Calu3 (cell line): Measurements from ENCODE around the gene SYT8. TPM values are rescaled to one million over a fixed set of nuclear protein-coding genes. Genes with fewer than 3 reads are reported as not detected.

ENCODE experiments used
- BruUV-seq: library from RNA; stranded (reverse); fragments of 400-500 nt; replicated peaks from 2 replicates; lab custom pipeline; 2021; lab: Mats Ljungman, UMichigan
- CTCF ChIA-PET: fragments of 300-600 bp; sonication (Branson Sonifier 250); formaldehyde crosslinking; loops from one replicate; lab custom pipeline; 2022; ENCODE audit warnings: antibody characterized with exemption; lab: Charles Lee
- DNase-seq: peaks from one replicate; pipeline ENCODE4 v3.0.0; 2022
- H3K27ac Mint-ChIP-seq: one replicate; pipeline ENCODE4 v1.8.0; 2022; ENCODE audit warnings: mixed read lengths; ENCODE audit not compliant: unreplicated experiment
- H3K27me3 Mint-ChIP-seq: one replicate; pipeline ENCODE4 v1.8.0; 2022; ENCODE audit warnings: mixed read lengths; ENCODE audit not compliant: unreplicated experiment
- H3K36me3 Mint-ChIP-seq: one replicate; pipeline ENCODE4 v1.8.0; 2022; ENCODE audit warnings: mild to moderate bottlenecking, moderate library complexity, mixed read lengths; ENCODE audit not compliant: insufficient read depth, unreplicated experiment
- H3K4me1 Mint-ChIP-seq: one replicate; pipeline ENCODE4 v1.8.0; 2022; ENCODE audit warnings: mild to moderate bottlenecking, low read depth, mixed read lengths; ENCODE audit not compliant: unreplicated experiment
- H3K4me3 Mint-ChIP-seq: one replicate; pipeline ENCODE4 v1.8.0; 2022; ENCODE audit warnings: mild to moderate bottlenecking, low read depth, moderate library complexity, mixed read lengths; ENCODE audit not compliant: unreplicated experiment
- H3K9me3 Mint-ChIP-seq: one replicate; pipeline ENCODE4 v1.8.0; 2022; ENCODE audit warnings: low read depth, mixed read lengths; ENCODE audit not compliant: unreplicated experiment
- CTCF ChIP-seq: fragments of 200-600 bp; IDR thresholded peaks from one replicate; pipeline ENCODE4 v1.8.0; 2022; ENCODE audit warnings: antibody characterized with exemption; ENCODE audit not compliant: unreplicated experiment
- intact Hi-C: fragments of 100-400 bp; cut with micrococcal nuclease; formaldehyde crosslinking; loops from one replicate; pipeline ENCODE4 v1.10.0; 2022; ENCODE audit not compliant: unreplicated experiment
- total RNA-seq: library from RNA; stranded (reverse); gene quantifications from 2 replicates; pipeline ENCODE4 v1.2.3, GENCODE V29; 2022

The SYT8 gene
- total RNA-seq, 1 experiment from 2014 or later, result 7.1 TPM

- peaks cover 19% of the 10 kb centered on the region for H3K27me3 Mint-ChIP-seq
- peaks cover 19% of the 10 kb centered on the region for H3K4me1 Mint-ChIP-seq
- BruUV-seq, result no TSS peak
- H3K9me3 Mint-ChIP-seq, result no peaks in the 10 kb centered on the region
- DNase-seq, result no peak
- intact Hi-C loops, result no loop called here
- H3K4me3 Mint-ChIP-seq, result no peak overlapping the region
- TF ChIP-seq CTCF, result no peak
- H3K36me3 Mint-ChIP-seq, result no peaks in the 10 kb centered on the region
- CTCF ChIA-PET, result no interaction called here
- H3K27ac Mint-ChIP-seq, result no peak overlapping the region
Observed at GRCh38 chr11:1864831-1865665, 30.3 kb downstream of the SYT8 start.

- Mint-ChIP-seq H3K4me3 (no peak overlapping the region), H3K9me3 (no peaks in the 10 kb centered on the region), H3K4me1 (peaks cover 19% of the 10 kb centered on the region), H3K36me3 (no peaks in the 10 kb centered on the region), H3K27me3 (peaks cover 31% of the 10 kb centered on the region), H3K27ac (no peak overlapping the region)
- intact Hi-C loops, result no loop called here
- BruUV-seq, result no TSS peak
- CTCF ChIA-PET, result no interaction called here
- TF ChIP-seq CTCF, result no peak
- no peak for DNase-seq
Observed at GRCh38 chr11:1866226-1866625, 31.4 kb downstream of the SYT8 start.

- no peak overlapping the region for H3K4me3 Mint-ChIP-seq
- H3K9me3 Mint-ChIP-seq, result no peaks in the 10 kb centered on the region
- no TSS peak for BruUV-seq
- peaks cover 19% of the 10 kb centered on the region for H3K4me1 Mint-ChIP-seq
- no peak for TF ChIP-seq CTCF
- H3K36me3 Mint-ChIP-seq, result no peaks in the 10 kb centered on the region
- peaks cover 37% of the 10 kb centered on the region for H3K27me3 Mint-ChIP-seq
- CTCF ChIA-PET, result no interaction called here
- no peak overlapping the region for H3K27ac Mint-ChIP-seq
- intact Hi-C loops, result no loop called here
- DNase-seq, result no peak
Observed at GRCh38 chr11:1866776-1867175, 32.0 kb downstream of the SYT8 start.

GRCh38 chr11:1867381-1867780, 32.6 kb downstream of the SYT8 start:
- TF ChIP-seq CTCF, result no peak
- Mint-ChIP-seq H3K36me3 (no peaks in the 10 kb centered on the region), H3K9me3 (no peaks in the 10 kb centered on the region), H3K4me1 (peaks cover 19% of the 10 kb centered on the region), H3K4me3 (no peak overlapping the region), H3K27ac (no peak overlapping the region), H3K27me3 (peaks cover 43% of the 10 kb centered on the region)
- DNase-seq, result no peak
- CTCF ChIA-PET, result interaction anchor here (0.5 kb wide), 1 partner anchor 289 kb away, joined by 3 read pairs; no protein-coding TSS in a partner anchor
- intact Hi-C loops, result no loop called here
- no TSS peak for BruUV-seq
